HEK293 (cell line): ENCODE measurements around the gene PSD4.

Source experiments
- CTCF ChIA-PET: fragments of 350-600 bp; formaldehyde crosslinking; extraction: SDS; loops from one replicate; lab custom pipeline; 2021; ENCODE audit warnings: antibody characterized with exemption; lab: Yijun Ruan, JAX
- POLR2A ChIA-PET: fragments of 300-600 bp; formaldehyde crosslinking; extraction: SDS; loops from one replicate; lab custom pipeline; 2020; ENCODE audit warnings: antibody characterized with exemption, inconsistent platforms; lab: Yijun Ruan, JAX
- H3K27ac ChIP-seq: fragments of 200-500 bp; sonication (Bioruptor generic); 2 replicates; pipeline ENCODE4 v1.5.1; 2014; ENCODE audit warnings: low read depth, low read length, control low read depth, inconsistent platforms; ENCODE audit errors: extremely low read depth
- H3K36me3 ChIP-seq, 2 experiments: fragments of 200-500 bp in 1 of 2; sonication (Bioruptor generic) in 1 of 2; 1 replicate in 1 of 2; 2 replicates in 1 of 2; pipeline ENCODE4 v1.5.1; 2014 to 2017; ENCODE audit warnings: inconsistent platforms in 2 of 2, low read length in 2 of 2; ENCODE audit not compliant: control insufficient read depth in 2 of 2, insufficient read depth in 1 of 2
- H3K4me1 ChIP-seq: fragments of 200-500 bp; sonication (Bioruptor generic); 2 replicates; pipeline ENCODE4 v1.5.1; 2014; ENCODE audit warnings: mild to moderate bottlenecking, low read length, inconsistent platforms; ENCODE audit not compliant: control insufficient read depth, insufficient read depth
- H3K4me3 ChIP-seq: 2 replicates; pipeline ENCODE4 v1.5.1; 2011; ENCODE audit warnings: low read depth, mild to moderate bottlenecking, control low read depth, low read length, moderate library complexity
- H3K9me3 ChIP-seq: fragments of 200-500 bp; sonication (Bioruptor generic); 2 replicates; pipeline ENCODE4 v1.5.1; 2014; ENCODE audit warnings: low read depth, low read length, inconsistent platforms; ENCODE audit not compliant: control insufficient read depth, insufficient read depth
- GLI4 ChIP-seq: fragments of 450-650 bp; formaldehyde crosslinking; IDR thresholded peaks from 2 replicates; pipeline ENCODE4 v1.5.1; 2016; ENCODE audit warnings: missing biosample characterization, missing genetic modification characterization
- KLF9 ChIP-seq: fragments of 450-650 bp; formaldehyde crosslinking; IDR thresholded peaks from 2 replicates; pipeline ENCODE4 v1.5.1; 2016; ENCODE audit warnings: missing biosample characterization, missing genetic modification characterization, low read depth
- SCRT1 ChIP-seq: fragments of 450-650 bp; formaldehyde crosslinking; IDR thresholded peaks from 2 replicates; pipeline ENCODE4 v1.5.1; 2016; ENCODE audit warnings: missing biosample characterization, missing genetic modification characterization, borderline replicate concordance
- SP7 ChIP-seq: fragments of 450-650 bp; formaldehyde crosslinking; IDR thresholded peaks from 2 replicates; pipeline ENCODE4 v1.5.1; 2016; ENCODE audit warnings: missing biosample characterization, missing genetic modification characterization
- YY1 ChIP-seq: fragments of 450-650 bp; formaldehyde crosslinking; IDR thresholded peaks from 2 replicates; pipeline ENCODE4 v1.5.1; 2018; ENCODE audit warnings: missing biosample characterization, missing genetic modification characterization
- ZBTB8A ChIP-seq: fragments of 450-650 bp; formaldehyde crosslinking; IDR thresholded peaks from 2 replicates; pipeline ENCODE4 v1.5.1; 2016; ENCODE audit warnings: missing biosample characterization, missing genetic modification characterization
- ZFHX2 ChIP-seq: fragments of 450-650 bp; formaldehyde crosslinking; conservative IDR thresholded peaks from 2 replicates; pipeline ENCODE4 v1.5.1; 2016; ENCODE audit warnings: missing biosample characterization, missing genetic modification characterization
- ZNF138 ChIP-seq: fragments of 450-650 bp; formaldehyde crosslinking; IDR thresholded peaks from 2 replicates; pipeline ENCODE4 v1.5.1; 2016; ENCODE audit warnings: missing biosample characterization, missing genetic modification characterization, borderline replicate concordance
- ZNF175 ChIP-seq: fragments of 450-650 bp; formaldehyde crosslinking; IDR thresholded peaks from 2 replicates; pipeline ENCODE4 v1.5.1; 2016; ENCODE audit warnings: missing biosample characterization, missing genetic modification characterization
- ZNF2 ChIP-seq: fragments of 450-650 bp; formaldehyde crosslinking; IDR thresholded peaks from 2 replicates; pipeline ENCODE4 v1.5.1; 2016; ENCODE audit warnings: missing biosample characterization, missing genetic modification characterization
- ZNF24 ChIP-seq: fragments of 450-650 bp; formaldehyde crosslinking; IDR thresholded peaks from 2 replicates; pipeline ENCODE4 v1.5.1; 2016; ENCODE audit warnings: missing biosample characterization, missing genetic modification characterization
- ZNF423 ChIP-seq: fragments of 450-650 bp; formaldehyde crosslinking; IDR thresholded peaks from 2 replicates; pipeline ENCODE4 v1.5.1; 2016; ENCODE audit warnings: missing biosample characterization, missing genetic modification characterization
- ZNF548 ChIP-seq: fragments of 450-650 bp; formaldehyde crosslinking; IDR thresholded peaks from 2 replicates; pipeline ENCODE4 v1.5.1; 2016; ENCODE audit warnings: missing biosample characterization, missing genetic modification characterization
- ZNF555 ChIP-seq: fragments of 450-650 bp; formaldehyde crosslinking; conservative IDR thresholded peaks from 2 replicates; pipeline ENCODE4 v1.5.1; 2017; ENCODE audit warnings: missing biosample characterization, mild to moderate bottlenecking, missing genetic modification characterization, inconsistent platforms
- ZNF776 ChIP-seq: fragments of 450-650 bp; formaldehyde crosslinking; IDR thresholded peaks from 2 replicates; pipeline ENCODE4 v1.5.0; 2017; ENCODE audit warnings: missing biosample characterization, missing genetic modification characterization, borderline replicate concordance
- ZNF837 ChIP-seq: fragments of 450-650 bp; formaldehyde crosslinking; IDR thresholded peaks from 2 replicates; pipeline ENCODE4 v1.5.1; 2016; ENCODE audit warnings: missing biosample characterization, missing genetic modification characterization
- ZNF843 ChIP-seq: fragments of 450-650 bp; formaldehyde crosslinking; IDR thresholded peaks from 2 replicates; pipeline ENCODE4 v1.5.1; 2016; ENCODE audit warnings: missing biosample characterization, missing genetic modification characterization
- ZSCAN16 ChIP-seq: fragments of 450-650 bp; formaldehyde crosslinking; IDR thresholded peaks from 2 replicates; pipeline ENCODE4 v1.5.1; 2016; ENCODE audit warnings: missing biosample characterization, missing genetic modification characterization
- TF ChIP-seq, protein P1 (sequence below): fragments of 450-650 bp; formaldehyde crosslinking; IDR thresholded peaks from 2 replicates; pipeline ENCODE4 v1.5.1; 2016; ENCODE audit warnings: missing biosample characterization, missing genetic modification characterization
- TF ChIP-seq, protein P2 (sequence below): fragments of 450-650 bp; formaldehyde crosslinking; IDR thresholded peaks from 2 replicates; pipeline ENCODE4 v1.5.0; 2017; ENCODE audit warnings: missing biosample characterization, missing genetic modification characterization, borderline replicate concordance
- TF ChIP-seq, protein P3 (sequence below): sonication (generic); formaldehyde crosslinking; IDR thresholded peaks from 2 replicates; pipeline ENCODE4 v1.8.1; 2022; ENCODE audit warnings: mild to moderate bottlenecking, moderate library complexity, missing genetic modification reagents
- TF ChIP-seq, protein P4 (sequence below): fragments of 450-650 bp; formaldehyde crosslinking; IDR thresholded peaks from 2 replicates; pipeline ENCODE4 v1.5.1; 2016; ENCODE audit warnings: missing biosample characterization, missing genetic modification characterization

PSD4 gene

DNA sequence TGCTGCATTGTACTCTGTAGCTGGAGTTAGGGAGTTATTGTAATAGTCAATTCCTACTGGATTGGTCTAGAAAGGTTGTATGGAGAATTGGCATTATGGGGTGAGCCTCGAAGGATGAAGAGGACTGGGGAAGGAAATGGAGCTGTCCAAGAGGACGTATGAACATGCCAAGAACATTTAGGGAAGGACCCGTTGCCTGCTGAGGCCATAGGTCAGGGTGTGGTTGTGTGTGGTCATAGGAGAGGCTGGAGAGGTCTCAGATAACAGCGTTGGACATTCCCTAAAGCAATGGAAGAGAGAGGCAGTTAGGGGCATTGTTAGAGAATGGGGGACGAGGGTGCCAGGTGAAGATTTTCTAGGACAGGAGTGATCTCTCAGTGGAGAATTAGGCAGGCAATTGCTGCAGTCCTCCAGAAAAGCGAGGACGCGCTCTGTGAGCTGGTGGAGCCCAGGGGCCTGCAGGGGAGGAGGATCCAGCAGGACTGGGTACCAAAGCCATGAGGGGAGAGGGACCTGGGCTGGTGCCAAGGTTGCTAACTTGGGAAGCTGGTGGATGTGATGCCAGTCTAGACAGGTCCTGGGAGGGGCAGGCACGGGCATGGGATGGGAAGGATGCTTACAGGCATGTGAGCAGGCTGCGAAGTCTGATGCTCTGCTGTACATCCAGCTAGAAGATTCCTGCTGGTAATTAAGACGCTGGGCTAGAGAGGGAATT lies 9.4 kb upstream of the PSD4 start (continued):
- TF ChIP-seq GLI4 (tag by site-specific recombination) = no peak
- TF ChIP-seq KLF9 (tag by site-specific recombination) = no peak
- no peak for TF ChIP-seq ZNF423

DNA sequence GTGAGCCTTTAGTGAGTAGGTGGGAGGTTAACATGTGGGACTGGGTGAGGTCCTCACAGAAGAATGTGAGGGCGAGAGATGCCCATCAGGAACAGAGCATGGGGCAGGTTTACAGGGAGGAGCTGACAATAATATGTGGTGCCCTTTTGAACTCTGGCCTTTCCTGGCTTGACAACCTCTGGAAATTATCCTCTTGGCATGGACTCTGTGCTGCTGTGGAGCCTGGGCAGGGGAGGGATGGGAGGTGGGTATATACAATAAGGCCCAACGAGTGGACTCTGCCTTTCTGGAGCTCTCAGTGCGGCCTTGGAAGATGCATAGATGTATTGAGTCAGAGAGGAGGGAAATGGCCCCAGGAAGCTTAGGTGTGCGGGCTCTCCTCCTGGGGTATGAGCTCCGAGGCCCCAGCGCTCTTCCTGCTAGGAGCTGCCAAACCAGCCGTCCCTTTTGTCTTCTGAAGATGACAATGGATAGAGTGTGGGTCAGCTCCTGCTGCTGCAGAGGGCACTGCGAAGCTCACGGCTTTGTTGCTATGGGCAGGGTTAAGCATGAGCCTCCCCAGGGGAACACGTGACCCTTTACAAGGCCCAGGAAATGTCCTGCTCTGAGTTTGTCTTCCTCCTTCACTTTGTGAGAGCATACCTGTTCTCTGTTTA lies 8.7 kb upstream of the PSD4 start:
- H3K4me1 ChIP-seq = no peaks in the 10 kb centered on the region
- CTCF ChIA-PET = interaction anchor here (0.6 to 1.8 kb wide), 6 partner anchors 10 to 39 kb away, joined by 3 to 9 read pairs (median 4); no protein-coding TSS in a partner anchor
- POLR2A ChIA-PET = no interaction called here
- H3K27ac ChIP-seq = no peak overlapping the region
- no peak overlapping the region for H3K4me3 ChIP-seq
- H3K36me3 ChIP-seq = no peaks in the 10 kb centered on the region
- TF ChIP-seq, protein P1, sequence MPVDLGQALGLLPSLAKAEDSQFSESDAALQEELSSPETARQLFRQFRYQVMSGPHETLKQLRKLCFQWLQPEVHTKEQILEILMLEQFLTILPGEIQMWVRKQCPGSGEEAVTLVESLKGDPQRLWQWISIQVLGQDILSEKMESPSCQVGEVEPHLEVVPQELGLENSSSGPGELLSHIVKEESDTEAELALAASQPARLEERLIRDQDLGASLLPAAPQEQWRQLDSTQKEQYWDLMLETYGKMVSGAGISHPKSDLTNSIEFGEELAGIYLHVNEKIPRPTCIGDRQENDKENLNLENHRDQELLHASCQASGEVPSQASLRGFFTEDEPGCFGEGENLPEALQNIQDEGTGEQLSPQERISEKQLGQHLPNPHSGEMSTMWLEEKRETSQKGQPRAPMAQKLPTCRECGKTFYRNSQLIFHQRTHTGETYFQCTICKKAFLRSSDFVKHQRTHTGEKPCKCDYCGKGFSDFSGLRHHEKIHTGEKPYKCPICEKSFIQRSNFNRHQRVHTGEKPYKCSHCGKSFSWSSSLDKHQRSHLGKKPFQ = no peak
- TF ChIP-seq ZFHX2 (peak; percentile 32; the same call in 1 of the 2 replicates), ZNF776 (tag by site-specific recombination) (no peak), ZBTB8A (tag by site-specific recombination) (no peak), ZNF24 (tag by site-specific recombination) (no peak)
- TF ChIP-seq, all 188 proteins: peak for 1
- no peaks in the 10 kb centered on the region for H3K9me3 ChIP-seq

DNA sequence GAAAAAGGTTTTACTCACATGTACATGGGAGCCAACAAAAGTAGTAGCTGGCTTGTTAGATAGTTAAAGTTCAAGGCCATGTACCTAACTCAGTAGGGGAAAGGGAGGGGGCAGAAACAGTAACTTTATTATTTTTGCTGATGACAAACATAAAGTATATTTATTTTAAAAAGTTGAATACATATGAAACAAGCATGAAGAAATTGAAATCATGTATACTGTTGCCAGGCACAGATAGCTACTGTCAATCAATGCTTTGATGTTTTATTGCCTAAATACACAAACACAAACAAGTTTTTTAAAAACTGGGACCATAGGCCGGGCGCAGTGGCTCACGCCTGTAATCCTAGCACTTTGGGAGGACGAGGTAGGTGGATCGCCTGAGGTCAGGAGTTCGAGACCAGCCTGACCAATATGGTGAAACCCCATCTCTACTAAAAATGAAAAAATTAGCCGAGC lies 7.6 kb upstream of the PSD4 start:
- TF ChIP-seq YY1 (tag by site-specific recombination) = no peak
- TF ChIP-seq, protein P2, sequence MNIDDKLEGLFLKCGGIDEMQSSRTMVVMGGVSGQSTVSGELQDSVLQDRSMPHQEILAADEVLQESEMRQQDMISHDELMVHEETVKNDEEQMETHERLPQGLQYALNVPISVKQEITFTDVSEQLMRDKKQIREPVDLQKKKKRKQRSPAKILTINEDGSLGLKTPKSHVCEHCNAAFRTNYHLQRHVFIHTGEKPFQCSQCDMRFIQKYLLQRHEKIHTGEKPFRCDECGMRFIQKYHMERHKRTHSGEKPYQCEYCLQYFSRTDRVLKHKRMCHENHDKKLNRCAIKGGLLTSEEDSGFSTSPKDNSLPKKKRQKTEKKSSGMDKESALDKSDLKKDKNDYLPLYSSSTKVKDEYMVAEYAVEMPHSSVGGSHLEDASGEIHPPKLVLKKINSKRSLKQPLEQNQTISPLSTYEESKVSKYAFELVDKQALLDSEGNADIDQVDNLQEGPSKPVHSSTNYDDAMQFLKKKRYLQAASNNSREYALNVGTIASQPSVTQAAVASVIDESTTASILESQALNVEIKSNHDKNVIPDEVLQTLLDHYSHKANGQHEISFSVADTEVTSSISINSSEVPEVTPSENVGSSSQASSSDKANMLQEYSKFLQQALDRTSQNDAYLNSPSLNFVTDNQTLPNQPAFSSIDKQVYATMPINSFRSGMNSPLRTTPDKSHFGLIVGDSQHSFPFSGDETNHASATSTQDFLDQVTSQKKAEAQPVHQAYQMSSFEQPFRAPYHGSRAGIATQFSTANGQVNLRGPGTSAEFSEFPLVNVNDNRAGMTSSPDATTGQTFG (tag by site-specific recombination) = no peak
- no peak for TF ChIP-seq ZSCAN16 (tag by site-specific recombination)
- TF ChIP-seq SP7 (tag by site-specific recombination) = no peak
- TF ChIP-seq ZNF2 (tag by site-specific recombination) = no peak
- TF ChIP-seq ZNF175 (tag by site-specific recombination) = no peak
- TF ChIP-seq ZNF138 (tag by site-specific recombination) = no peak
- TF ChIP-seq ZNF548 (tag by site-specific recombination) = no peak
- no peak for TF ChIP-seq ZNF555 (tag by site-specific recombination)
- TF ChIP-seq ZNF24 (tag by site-specific recombination) = no peak
- TF ChIP-seq, protein P3, sequence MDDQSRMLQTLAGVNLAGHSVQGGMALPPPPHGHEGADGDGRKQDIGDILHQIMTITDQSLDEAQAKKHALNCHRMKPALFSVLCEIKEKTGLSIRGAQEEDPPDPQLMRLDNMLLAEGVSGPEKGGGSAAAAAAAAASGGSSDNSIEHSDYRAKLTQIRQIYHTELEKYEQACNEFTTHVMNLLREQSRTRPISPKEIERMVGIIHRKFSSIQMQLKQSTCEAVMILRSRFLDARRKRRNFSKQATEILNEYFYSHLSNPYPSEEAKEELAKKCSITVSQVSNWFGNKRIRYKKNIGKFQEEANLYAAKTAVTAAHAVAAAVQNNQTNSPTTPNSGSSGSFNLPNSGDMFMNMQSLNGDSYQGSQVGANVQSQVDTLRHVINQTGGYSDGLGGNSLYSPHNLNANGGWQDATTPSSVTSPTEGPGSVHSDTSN (CRISPR knock-in tag) = no peak
- TF ChIP-seq ZNF843 (tag by site-specific recombination) = no peak
- no peak for TF ChIP-seq ZNF837
- no peak for TF ChIP-seq SCRT1
- TF ChIP-seq, protein P4, sequence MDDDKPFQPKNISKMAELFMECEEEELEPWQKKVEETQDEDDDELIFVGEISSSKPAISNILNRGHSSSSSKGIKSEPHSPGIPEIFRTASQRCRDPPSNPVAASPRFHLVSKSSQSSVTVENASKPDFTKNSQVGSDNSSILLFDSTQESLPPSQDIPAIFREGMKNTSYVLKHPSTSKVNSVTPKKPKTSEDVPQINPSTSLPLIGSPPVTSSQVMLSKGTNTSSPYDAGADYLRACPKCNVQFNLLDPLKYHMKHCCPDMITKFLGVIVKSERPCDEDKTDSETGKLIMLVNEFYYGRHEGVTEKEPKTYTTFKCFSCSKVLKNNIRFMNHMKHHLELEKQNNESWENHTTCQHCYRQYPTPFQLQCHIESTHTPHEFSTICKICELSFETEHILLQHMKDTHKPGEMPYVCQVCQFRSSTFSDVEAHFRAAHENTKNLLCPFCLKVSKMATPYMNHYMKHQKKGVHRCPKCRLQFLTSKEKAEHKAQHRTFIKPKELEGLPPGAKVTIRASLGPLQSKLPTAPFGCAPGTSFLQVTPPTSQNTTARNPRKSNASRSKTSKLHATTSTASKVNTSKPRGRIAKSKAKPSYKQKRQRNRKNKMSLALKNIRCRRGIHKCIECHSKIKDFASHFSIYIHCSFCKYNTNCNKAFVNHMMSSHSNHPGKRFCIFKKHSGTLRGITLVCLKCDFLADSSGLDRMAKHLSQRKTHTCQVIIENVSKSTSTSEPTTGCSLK (tag by site-specific recombination) = no peak
- TF ChIP-seq, all 188 proteins: peak for 0
- no peaks in the 10 kb centered on the region for H3K36me3 ChIP-seq
- H3K9me3 ChIP-seq = no peaks in the 10 kb centered on the region
- CTCF ChIA-PET = interaction anchor here (0.7 to 1.1 kb wide), 4 partner anchors 25 to 274 kb away, joined by 3 read pairs; no protein-coding TSS in a partner anchor
- POLR2A ChIA-PET = no interaction called here
- no peak overlapping the region for H3K27ac ChIP-seq
- no peak overlapping the region for H3K4me3 ChIP-seq
- no peaks in the 10 kb centered on the region for H3K4me1 ChIP-seq
